GM21576 (cell line): ENCODE data around the gene ARL2.

Experiments
- ATAC-seq: cut with Tn5 transposase; IDR thresholded peaks from one replicate; pipeline ENCODE4 v1.9.1; 2021; ENCODE audit warnings: mild to moderate bottlenecking, moderate library complexity; ENCODE audit not compliant: unreplicated experiment

Gene ARL2

GRCh38 chr11:65043881-65044501 is 30.0 kb downstream of the ARL2 start:
- no peak for ATAC-seq

- ATAC-seq, result no peak
These were observed 31.1 kb downstream of the ARL2 start for GRCh38 chr11:65045061-65045460.

- ATAC-seq, result no peak
These were observed 31.8 kb downstream of the ARL2 start for GRCh38 chr11:65045728-65046127.

GRCh38 chr11:65047581-65048422 is 33.8 kb downstream of the ARL2 start:
- ATAC-seq, result no peak

GRCh38 chr11:65051398-65051858 is 37.5 kb downstream of the ARL2 start:
- ATAC-seq, result no peak

GRCh38 chr11:65053827-65054508 is 40.0 kb downstream of the ARL2 start:
- ATAC-seq, result no peak

- ATAC-seq, result no peak
These were observed 41.6 kb downstream of the ARL2 start for GRCh38 chr11:65055538-65055937.

- ATAC-seq, result no peak
These were observed 43.0 kb downstream of the ARL2 start for GRCh38 chr11:65056999-65057398.

GRCh38 chr11:65057526-65057925 is 43.6 kb downstream of the ARL2 start:
- ATAC-seq, result no peak

GRCh38 chr11:65058012-65058411 is 44.1 kb downstream of the ARL2 start:
- ATAC-seq, result no peak

- ATAC-seq, result no peak
These were observed 44.6 kb downstream of the ARL2 start, which contains the start of gene NAALADL1 for GRCh38 chr11:65058419-65059054. Gene NAALADL1, minus strand, starts transcription at chr11:65058553. Its CDS starts 32 bp downstream, at chr11:65058521.

GRCh38 chr11:65059523-65059922 is 45.6 kb downstream of the ARL2 start:
- ATAC-seq, result no peak

GRCh38 chr11:65059959-65060824 is 46.2 kb downstream of the ARL2 start:
- ATAC-seq, result no peak

GRCh38 chr11:65060913-65061408 is 47.0 kb downstream of the ARL2 start:
- no peak for ATAC-seq

GRCh38 chr11:65063532-65063931 is 49.6 kb downstream of the ARL2 start:
- no peak for ATAC-seq

GRCh38 chr11:65064847-65065240 is 50.9 kb downstream of the ARL2 start:
- ATAC-seq, result no peak

GRCh38 chr11:65065851-65066250 is 51.9 kb downstream of the ARL2 start:
- no peak for ATAC-seq

GRCh38 chr11:65066315-65066714 is 52.4 kb downstream of the ARL2 start:
- no peak for ATAC-seq

GRCh38 chr11:65066805-65067291 is 52.9 kb downstream of the ARL2 start:
- ATAC-seq, result no peak

GRCh38 chr11:65067446-65067845 is 53.5 kb downstream of the ARL2 start:
- no peak for ATAC-seq
